ENCODE results near the gene NIN.

DNA sequence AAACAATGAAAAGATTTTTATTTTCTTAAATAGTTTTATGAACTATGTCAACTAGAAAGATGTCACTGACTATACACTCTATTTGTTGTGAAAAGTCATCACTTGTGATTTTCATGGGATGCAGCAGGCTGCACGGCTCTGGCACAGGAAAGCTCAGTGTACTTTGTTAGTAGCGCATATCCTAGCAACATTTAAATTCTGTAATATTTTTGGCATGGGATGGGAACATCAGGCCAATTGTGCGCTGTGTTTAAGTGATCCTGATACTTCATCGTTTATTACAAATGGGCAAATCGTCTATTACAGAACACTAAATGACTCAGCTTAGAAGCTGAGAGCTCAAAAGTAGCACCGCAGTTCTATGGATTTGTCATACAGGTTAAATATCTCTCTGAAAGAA lies 102.1 kb downstream of the NIN start:
- TF ChIP-seq POLR2A (IDR thresholded peaks at IDR 0.05; ENCODE audit: low read depth, low read length) (no peak), TAF1 (IDR thresholded peaks at IDR 0.05; ENCODE audit: borderline replicate concordance, low read depth, low read length) (no peak), POLR2AphosphoS5 (IDR thresholded peaks at IDR 0.05; ENCODE audit: low read depth, low read length) (no peak)
